GM15510 (cell line): ENCODE data around the gene ACSS1.

Source experiments
- POLR2A ChIP-seq: IDR thresholded peaks from 3 replicates; pipeline ENCODE4 v1.6.1; 2011; ENCODE audit warnings: borderline replicate concordance; ENCODE audit not compliant: insufficient read length; ENCODE audit errors: extremely low read depth

The ACSS1 gene

DNA sequence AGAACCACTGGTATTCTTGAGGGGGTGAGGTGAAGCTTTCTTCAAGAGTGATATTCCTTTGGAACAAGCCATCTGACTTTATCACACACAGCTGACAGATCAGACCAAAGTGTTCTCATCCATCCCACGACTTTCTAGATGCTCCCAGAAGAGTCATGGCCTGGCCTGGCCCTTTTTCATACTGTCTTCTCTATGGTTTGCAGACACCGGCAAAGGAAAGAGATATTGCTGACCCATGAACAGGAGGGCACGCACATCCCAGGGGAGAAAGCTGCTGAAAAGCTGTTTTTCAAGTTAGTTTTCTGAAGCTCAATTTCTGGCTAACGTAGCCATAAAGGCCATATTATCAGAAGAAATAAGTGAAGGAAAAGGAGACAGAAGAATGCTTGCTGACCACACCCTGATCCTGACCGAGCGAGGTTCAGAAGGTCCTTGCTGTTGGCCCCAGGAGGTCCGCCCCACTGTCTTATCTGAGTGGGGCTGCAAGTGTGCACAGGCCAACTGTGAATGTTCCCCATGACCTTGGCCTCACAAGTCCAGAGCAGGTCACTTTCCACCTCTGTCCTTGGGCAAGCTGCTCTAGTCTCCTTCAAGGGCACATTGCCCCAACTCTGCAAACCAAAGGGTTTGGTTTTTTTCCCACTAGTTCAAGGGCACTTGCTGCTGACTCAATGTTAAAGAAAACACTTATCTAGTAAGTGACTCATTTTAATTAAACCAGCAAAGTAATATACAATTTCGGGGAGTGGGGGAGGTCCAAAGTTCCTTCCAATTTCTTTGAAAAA lies 2.0 kb downstream of the ACSS1 start:
- no peak for TF ChIP-seq POLR2A

DNA sequence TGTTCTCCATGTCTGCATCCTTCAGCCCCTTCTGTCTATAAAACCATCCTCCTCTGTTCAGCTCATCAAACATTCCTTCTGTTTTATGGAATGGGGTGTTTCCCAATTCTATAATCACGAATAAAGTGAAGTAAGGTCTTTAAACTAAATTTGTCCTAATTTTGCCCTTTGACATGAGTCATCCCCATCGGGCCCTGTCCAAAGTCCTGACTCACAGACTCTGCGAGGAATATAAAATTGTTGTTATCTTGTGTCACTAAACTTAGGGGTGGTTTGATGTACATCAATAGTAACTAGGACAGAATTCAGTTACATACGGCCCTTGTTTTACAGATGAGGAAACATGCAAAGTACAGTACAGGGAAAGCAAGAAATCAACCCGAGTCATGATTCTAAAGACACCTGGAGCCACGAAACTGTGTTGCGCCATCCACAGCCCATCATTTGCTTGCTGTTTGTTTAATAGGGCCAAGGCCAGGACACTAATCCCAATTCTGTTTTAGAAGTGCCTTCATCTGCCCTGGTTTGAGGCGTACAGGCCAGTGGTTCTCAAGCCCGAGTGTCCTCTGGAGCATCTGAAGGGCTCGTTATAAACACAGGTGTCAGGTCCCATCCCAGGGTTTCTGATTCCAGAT lies 2.8 kb downstream of the ACSS1 start:
- TF ChIP-seq POLR2A = no peak

DNA sequence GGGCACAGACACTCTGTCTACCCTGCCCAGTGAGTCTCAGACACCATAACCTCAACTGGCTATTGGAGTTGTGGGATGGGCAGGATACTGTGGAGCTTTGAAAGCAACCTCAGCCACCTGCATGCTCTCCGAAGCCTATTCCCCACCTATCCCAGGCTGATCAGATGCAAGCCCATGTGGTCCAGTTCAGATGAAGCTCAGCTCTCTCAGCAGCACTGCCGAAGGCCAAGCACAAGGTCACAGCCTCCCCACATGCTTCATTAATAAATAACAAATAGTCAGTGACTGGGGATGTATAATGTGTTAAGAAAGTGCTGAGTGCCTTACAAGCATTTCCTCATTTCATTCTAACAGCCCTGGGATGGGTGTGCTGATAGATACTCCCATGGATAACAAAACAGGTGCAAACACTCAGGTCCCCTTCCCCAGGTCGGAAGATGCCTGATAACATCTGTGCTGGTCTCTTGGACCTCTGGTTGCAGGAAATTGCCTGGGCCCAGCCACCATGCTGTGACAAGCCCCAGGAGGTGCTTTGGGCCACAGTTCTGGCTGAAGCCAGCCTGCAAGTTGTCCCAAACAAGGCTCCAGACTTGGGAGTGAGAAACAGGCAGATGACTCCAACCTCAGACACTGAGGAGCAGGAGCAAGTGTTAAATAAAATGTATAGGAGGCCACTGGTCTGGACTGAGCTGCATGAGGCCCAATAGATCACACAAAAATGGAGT lies 3.7 kb downstream of the ACSS1 start:
- no peak for TF ChIP-seq POLR2A

DNA sequence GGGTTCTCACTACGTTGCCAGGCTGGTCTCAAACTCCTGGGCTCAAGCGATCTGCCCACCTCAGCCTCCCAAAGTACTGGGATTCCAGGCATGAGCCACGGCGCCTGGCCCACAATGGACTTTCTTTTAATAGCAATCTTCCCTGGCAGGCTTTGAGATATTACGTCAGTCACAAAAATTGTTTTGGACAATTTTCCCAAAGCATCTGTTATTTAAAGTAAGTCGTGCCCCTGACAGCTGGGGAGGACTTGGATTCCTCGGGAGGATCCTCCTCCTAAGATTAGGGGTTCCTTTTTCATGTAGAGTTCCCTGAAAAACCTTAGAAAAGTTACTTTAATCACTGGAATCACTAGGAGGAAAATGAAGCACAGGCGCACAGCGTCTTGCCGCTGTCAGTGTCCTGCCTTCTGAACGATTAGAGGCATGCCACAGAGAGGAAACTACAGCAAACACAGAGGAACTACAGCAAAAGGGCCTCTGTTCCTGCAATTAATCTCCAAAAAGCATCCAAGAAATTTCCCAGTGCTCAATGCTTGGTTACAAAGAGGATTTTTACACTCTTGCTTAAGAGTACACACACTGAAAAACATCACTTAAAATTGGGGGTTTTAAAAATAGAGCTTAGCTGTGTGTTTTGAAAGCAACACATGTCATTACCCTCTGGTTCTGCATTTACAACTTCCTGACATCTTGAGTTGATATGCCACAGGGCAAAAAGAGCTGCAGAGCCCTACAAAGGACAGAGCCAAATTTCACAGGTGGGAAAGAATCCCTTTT lies 4.5 kb downstream of the ACSS1 start:
- TF ChIP-seq POLR2A = no peak

DNA sequence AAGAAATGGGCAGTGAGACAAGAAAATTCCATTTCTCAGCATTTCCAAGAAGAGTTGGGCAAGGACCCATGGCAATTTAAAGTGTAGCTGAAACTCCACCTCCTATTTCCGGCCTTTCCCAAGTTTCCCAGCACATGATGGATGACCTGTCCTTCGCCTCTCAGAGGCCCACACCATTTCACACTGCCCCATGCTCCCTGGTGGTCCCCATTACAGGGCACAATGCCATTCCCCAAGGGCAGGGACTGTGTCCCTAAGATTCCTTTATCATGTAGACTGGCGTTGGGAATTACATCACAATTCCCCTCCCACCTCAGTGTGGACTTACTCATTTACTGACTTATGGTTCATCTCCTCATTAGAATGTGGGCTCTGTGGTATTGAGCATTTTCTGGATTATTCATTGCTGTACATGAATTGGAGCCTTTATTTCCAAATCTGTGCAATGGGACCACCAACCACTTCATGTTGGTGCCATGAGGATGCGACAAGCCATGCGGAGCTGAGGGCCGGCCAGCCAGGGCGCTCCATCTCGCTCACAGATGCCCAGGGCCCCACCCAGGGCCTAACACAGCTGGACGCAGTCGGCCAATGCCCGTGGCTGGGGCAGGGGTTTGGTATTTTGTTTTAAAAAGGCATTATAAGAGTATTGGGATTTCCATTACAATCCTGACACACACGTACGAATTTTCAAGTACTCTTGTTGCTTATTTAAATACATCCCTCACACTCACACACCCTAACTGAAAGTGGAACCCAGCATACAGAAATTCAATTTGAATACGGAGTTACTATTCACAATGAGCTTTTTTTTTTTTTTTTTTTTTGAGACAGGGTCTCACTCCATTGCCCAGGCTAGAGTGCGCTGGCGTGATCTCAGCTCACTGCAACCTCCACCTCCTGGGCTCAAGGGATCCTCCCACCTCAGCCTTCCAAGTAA lies 5.4 kb downstream of the ACSS1 start:
- no peak for TF ChIP-seq POLR2A

DNA sequence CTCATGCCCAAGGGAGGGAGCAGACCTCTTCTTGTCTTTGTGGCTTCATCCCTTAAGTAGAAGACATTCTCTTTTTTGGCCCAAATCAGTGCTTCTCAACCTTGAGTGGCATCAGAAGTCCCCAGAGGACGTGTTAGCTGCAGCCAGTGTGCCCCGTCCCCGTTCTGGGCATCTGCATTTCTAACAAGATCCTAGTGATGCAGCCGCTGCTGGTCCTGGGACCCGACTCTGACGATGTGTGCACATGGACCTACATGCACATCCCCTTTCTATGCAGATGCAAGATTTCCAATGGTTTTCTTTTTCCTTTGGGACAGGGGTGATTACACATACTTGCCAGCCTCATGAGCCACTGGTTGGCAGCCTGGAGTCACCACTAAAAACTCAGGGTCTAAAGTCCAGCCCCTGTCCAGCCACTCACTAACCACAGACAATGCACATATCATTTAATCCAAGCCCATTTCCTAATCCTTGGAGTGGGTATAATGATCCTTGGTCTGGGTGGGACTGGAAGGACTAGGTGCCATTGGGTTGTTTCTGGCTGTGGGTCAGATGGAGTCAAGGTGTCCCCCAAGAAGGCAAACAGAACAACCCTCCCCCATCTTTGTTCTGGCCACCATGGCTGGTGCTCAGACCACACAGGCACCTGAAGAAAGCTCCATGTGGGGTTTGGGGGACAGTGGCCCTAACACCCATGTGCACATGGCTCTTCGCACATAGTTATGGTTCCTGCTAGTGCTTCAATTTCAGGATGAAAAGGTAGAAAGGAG lies 6.4 kb downstream of the ACSS1 start:
- TF ChIP-seq POLR2A = no peak

DNA sequence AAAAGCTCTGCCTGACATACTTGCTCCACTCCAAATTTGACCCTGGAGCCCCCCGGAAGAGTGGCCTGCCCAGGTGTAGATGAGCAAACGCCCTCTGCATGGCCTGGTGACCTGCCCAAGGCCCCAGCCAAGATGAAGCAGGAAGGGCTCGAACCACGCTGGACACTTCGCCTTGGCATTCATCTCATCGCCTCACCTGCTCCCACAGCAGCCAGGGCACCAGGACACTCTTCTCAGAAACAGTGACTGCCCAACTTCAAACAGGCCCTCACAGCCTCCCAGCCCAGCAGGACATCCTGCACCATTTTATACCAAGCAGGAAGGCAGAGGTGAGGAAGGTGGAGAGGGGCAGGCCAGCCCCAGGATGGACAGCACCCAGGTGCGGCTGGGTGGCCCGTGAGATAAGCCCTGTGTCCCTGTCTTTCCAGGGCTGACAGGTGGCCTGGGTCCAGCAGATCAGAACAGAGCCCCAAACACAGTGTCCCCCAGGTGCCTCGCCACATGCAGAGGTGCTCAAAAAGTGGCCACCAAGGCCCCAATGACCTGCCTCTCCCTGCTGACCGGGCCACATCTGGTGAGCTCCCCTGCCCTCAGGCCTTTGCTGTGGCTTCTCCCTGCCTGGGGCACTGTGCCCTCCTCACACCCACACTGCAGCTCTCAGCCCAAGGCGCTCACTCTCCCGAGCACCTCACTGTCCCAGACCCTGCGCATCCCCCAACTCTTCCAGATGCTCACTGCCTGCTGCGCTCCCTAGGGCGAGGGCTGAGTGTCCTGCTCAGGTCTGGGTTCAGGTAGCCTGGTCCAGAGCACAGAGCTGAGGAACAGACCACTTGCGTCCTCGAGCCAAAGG lies 7.2 kb downstream of the ACSS1 start:
- no peak for TF ChIP-seq POLR2A

DNA sequence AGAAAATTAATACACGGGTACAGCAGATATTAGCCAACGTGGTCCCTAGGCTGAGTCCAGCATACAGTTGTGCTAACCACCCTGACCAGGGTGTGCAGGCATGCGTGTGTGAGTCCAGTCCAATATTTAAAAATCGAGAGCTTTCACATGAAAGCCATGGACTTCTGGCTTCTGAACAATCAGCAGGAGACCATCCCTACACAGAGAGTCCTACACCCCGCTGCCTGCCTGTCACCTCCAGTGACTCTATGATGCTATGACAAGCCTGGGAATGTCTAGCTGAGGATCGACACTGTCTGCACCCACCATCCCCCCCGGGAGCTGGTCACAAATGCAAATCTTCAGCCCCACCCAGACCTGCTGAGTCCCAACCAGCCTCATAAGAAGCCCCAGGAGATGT lies 7.9 kb downstream of the ACSS1 start:
- no peak for TF ChIP-seq POLR2A

DNA sequence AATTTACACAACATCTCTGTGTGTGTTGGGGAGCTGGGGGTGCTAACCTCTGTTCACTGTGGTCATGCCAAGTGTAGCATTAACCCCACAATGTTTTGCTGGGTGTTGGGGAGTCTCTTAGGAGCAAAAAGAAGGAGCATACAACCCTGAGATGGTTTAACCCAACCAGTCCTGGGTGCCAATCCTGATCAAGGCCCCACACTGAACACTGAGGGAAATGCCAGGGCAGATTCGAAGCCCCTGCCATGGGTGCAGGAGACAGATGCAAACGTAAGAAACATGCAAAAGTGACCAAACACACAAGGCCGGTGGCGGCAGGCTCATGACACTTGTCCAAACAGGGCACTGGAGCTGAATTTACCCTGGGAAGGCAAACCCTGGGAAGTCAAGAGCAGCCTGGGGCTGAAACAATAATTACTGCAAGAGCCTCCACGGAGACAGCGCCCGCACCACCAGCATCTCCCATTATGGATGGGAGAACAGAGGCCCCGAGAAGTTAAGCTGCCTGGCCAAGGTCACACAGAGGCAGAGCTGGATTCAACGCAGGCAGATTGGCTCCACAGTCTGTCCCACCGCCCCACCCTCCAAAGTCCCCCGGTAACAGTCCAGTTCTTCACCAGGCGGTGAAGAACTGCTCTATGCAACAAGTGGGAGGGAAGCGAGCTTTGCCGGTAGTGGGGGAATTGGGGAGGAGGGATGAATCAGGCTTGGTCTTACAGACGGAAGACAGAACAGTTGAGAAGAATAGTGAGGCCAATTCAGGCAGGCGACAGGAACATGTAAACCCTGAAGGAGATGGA lies 8.5 kb downstream of the ACSS1 start:
- TF ChIP-seq POLR2A = no peak

DNA sequence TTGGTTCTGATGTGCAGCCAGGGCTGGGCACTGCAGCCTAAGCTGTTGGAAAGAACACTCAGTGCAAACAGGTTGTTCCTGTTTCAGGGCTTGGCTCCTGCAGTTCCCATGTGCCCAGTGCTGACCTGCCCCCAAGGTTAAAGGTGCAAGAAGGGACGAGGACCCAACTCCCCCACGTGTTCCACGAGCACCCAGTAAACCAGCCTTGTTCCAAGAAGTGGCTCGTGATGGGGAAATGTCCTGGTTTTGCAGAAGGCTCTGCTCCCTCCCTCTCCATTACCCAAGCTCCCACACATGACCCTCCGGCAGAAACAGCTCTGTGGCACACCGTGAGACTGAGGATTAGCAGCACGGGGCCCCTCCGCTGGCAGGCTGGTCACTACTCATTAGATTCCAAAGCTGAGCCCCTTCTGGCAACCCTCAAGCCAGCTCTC lies 9.4 kb downstream of the ACSS1 start:
- no peak for TF ChIP-seq POLR2A

DNA sequence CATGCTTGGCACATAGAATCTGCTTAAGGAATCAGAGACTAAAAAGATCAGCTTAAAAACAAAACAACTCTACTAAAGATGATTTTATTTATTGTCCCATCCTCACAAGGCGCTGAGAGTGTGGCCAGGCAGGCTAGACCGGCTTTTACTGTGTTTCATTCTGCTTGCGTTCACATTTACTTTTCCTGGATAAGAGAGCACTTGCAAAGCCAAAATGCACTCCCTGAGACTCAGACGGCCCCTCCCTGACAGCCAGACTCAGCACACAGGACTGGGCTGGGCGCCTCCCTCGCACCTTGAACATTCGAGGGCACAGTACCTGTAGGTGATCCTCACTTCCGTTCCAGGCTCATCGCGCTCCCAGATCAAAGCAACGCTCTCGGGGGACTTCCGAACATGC lies 10.2 kb downstream of the ACSS1 start:
- no peak for TF ChIP-seq POLR2A
